HUDEP-2 (cell line): ENCODE measurements around the gene ITPR2.
A peak's percentile ranks its signal among the peaks of the same experiment; 100 is the strongest.
"Not testable (repeated sequence)": the region's sequence is repeated elsewhere in the genome, so short reads cannot be mapped to it uniquely, and the experiment has no call there.

ENCODE experiments used
- DNase-seq, 76 experiments: peaks; one replicate each; lab custom pipeline; 2025; ENCODE audit not compliant: unreplicated experiment in 76 of 76; lab: John Stamatoyannopoulos, UW

The ITPR2 gene

GRCh38 chr12:26331136-26331535 lies 501.9 kb downstream of the ITPR2 start:
- no peak for DNase-seq

GRCh38 chr12:26327975-26328644 lies 504.9 kb downstream of the ITPR2 start:
- DNase-seq = no peak

- DNase-seq = no peak
Observed at GRCh38 chr12:26323673-26324072, 509.3 kb downstream of the ITPR2 start.

DNA sequence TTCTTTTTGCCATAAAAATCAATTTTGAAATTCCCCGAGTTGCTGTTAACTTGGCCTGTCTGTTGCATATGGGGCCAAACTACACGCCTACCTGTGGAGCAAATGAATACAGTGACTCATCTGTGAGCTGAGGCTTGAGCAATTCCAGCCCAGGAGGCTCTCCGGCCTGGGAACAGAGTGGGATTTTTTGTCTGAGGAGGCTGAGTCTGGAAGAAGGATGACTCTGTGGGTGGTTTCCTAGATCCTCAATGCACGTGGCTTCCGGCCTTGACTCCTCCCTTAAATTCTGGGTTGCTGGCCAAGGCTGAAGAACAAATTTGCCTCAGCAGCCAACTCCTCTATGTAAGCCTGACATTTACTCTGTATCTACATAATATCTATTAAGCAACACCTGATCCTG lies 513.5 kb downstream of the ITPR2 start:
- no peak for DNase-seq

- no peak for DNase-seq
Observed at GRCh38 chr12:26318661-26319068, 514.3 kb downstream of the ITPR2 start.

DNA sequence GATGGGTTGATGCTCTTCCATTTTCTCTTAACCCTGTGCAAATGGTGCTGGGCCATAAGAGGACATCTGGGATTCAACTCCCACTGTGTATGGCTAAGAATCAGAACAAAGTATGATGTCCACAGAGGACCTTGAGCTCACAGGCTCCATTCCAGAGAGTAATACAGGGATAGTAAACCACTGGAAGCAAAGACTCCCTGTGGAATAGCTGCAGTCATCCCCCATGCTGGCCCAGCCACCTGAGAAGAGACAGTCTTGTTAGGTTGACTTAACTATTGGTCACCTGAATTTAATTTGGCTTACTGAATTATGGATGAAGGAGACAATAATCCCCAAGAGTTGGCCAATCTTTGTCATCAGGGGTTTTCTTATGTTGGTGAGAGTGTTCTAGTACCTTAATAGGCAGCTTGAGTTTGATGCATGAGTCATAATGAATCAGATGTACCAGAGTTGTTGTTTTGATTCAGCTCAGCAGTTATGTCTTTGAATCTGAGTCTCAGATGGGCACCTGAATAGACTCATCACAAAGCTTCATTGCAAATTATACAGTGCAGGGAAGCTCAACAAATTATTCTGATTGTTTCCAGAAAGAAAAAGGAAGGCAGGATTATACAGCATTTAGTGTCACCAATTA lies 514.9 kb downstream of the ITPR2 start:
- no peak for DNase-seq

- DNase-seq = not testable (repeated sequence)
Observed at GRCh38 chr12:26314103-26314502, 518.9 kb downstream of the ITPR2 start.

DNA sequence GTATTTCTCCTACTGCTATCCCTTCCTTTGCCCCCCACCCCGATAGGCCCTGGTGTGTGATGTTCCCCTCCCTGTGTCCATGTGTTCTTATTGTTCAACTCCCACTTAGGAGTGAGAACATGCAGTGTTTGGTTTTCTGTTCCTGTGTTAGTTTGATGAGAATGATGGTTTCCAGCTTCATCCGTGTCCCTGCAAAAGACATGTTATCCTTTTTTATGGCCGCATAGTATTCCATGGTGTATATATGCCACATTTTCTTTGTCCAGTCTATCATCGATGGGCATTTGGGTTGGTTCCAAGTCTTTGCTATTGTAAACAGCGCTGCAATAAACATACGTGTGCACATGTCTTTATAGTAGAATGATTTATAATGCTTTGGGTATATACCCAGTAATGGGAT lies 522.5 kb downstream of the ITPR2 start:
- DNase-seq = not testable (repeated sequence)

GRCh38 chr12:26309634-26310033 lies 523.4 kb downstream of the ITPR2 start:
- DNase-seq = no peak

GRCh38 chr12:26304273-26304672 lies 528.7 kb downstream of the ITPR2 start:
- no peak for DNase-seq

GRCh38 chr12:26303418-26303817 lies 529.6 kb downstream of the ITPR2 start:
- no peak for DNase-seq

DNA sequence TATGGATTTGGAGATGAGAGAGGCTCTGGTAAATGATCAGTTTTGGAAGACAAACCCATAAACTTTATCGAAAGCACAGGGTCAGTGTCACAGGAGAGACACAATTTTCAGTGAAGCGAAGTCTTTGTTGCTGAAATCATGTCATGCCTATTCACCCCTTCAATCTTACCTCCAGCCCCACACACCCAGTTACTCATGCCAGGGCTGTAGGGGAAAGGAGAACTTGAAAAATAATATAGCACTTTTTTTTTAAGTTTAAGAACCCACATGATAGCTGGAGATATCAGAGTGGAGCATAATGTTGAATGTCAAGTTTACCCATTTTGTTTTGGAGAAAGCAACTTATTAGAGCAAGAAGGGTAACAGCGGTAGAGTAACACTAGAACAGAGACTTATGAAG lies 530.2 kb downstream of the ITPR2 start:
- DNase-seq = no peak

GRCh38 chr12:26299751-26300150 lies 533.2 kb downstream of the ITPR2 start:
- DNase-seq = peak in 1 of 76 experiments; percentile 3

DNA sequence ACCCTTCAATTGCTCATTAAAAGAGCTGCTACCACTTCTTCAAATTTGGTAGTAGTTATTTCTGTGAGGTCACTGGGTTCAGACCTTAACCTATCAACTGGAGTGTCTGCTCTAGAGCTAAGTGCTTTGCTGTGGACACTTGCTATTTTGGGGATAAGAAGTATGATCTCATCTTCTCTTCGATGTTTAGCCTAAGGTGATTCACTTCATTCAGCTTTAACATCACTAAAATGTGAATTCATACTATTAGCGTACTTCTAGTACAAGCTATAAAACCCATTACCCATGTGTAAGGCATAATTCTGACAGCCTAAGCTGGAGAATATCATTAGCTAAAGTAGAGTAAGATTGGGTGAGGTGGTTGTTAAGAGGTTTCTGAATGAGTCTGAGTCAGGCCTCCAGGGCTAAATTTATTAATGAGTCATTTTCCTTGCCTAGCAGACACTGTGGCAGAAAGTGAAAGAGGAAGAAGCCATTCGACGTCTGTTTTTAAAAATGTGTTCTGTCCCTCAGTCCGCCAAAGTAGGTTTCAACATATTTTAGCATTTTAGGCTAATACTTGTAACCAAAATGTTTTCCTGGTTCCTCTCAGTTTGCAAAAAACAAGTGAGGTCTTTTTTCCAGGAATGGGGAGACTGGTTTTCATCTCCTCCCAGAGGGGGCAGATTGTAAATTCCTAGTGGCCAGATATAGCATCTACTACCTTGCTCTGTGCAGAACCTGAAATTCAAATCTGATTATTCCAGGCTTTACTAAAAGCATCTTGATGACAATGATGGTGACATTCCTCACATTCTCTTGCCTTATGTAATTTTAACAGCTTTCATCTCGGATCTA lies 534.0 kb downstream of the ITPR2 start:
- DNase-seq = peak in 5 of 76 experiments; percentile 2 to 33 (median 18)

DNA sequence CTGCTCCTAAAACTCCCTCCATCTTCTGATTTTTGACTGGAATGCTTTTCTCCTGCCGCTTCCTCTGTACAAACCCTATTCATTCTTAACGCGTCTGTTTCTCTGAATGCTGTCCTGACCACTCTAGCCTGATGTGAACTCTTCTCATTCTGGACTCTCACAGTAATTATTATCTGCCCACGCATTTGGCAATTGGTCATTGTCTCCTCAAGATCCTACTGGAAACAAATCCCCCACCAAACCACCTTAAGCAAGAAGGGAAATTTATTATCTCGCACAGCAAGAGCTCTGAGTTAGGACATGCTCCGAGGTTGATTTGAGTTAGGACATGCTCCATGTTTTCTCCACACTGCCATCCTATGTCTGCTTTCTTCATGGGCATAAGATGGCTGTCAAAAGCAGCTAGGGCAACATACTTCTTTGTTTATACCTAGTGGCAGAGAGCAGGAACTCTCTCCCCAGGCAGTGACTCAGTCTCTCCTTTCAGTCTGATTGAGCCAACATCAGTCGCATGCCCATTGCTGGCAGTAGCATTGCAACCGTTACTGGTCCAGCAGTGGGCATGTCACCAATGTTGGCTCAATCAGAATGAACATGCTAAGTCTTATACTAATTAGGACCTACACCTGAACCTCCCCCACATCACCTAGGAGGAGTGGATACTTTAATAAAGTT lies 535.5 kb downstream of the ITPR2 start:
- no peak for DNase-seq

GRCh38 chr12:26295001-26295400 lies 538.0 kb downstream of the ITPR2 start:
- no peak for DNase-seq

GRCh38 chr12:26293612-26294011 lies 539.4 kb downstream of the ITPR2 start:
- DNase-seq = no peak

DNA sequence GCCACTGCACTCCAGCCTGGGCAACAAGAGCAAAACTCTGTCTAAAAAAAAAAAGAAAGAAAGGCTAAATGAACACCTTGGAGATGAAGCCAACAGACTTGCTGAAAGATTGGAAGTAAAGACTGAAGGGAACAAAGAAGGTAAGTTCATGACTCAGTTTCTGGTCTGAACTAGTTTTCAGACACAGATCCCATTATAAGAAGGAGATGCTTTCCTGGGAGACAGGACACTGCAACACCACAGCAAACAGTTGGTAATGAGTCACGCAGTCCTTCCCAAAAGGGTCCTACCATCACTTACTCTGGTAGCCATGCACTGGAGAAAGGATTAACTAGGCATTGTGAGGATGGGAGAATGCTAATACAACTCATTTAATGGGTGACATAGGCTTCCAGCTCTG lies 540.4 kb downstream of the ITPR2 start:
- DNase-seq = no peak

GRCh38 chr12:26290565-26290964 lies 542.4 kb downstream of the ITPR2 start:
- no peak for DNase-seq

GRCh38 chr12:26287671-26288381 lies 545.2 kb downstream of the ITPR2 start:
- DNase-seq = no peak
